HEK293 (cell line): Measurements from ENCODE around the gene TBX10.

Experiments used
- CTCF ChIA-PET: fragments of 350-600 bp; formaldehyde crosslinking; extraction: SDS; loops from one replicate; lab custom pipeline; 2021; ENCODE audit warnings: antibody characterized with exemption; lab: Yijun Ruan, JAX
- POLR2A ChIA-PET: fragments of 300-600 bp; formaldehyde crosslinking; extraction: SDS; loops from one replicate; lab custom pipeline; 2020; ENCODE audit warnings: antibody characterized with exemption, inconsistent platforms; lab: Yijun Ruan, JAX
- H3K27ac ChIP-seq: fragments of 200-500 bp; sonication (Bioruptor generic); 2 replicates; pipeline ENCODE4 v1.5.1; 2014; ENCODE audit warnings: low read depth, low read length, control low read depth, inconsistent platforms; ENCODE audit errors: extremely low read depth
- H3K36me3 ChIP-seq, 2 experiments: fragments of 200-500 bp in 1 of 2; sonication (Bioruptor generic) in 1 of 2; 1 replicate in 1 of 2; 2 replicates in 1 of 2; pipeline ENCODE4 v1.5.1; 2014 to 2017; ENCODE audit warnings: inconsistent platforms in 2 of 2, low read length in 2 of 2; ENCODE audit not compliant: control insufficient read depth in 2 of 2, insufficient read depth in 1 of 2
- H3K4me1 ChIP-seq: fragments of 200-500 bp; sonication (Bioruptor generic); 2 replicates; pipeline ENCODE4 v1.5.1; 2014; ENCODE audit warnings: mild to moderate bottlenecking, low read length, inconsistent platforms; ENCODE audit not compliant: control insufficient read depth, insufficient read depth
- H3K4me3 ChIP-seq: 2 replicates; pipeline ENCODE4 v1.5.1; 2011; ENCODE audit warnings: low read depth, mild to moderate bottlenecking, control low read depth, low read length, moderate library complexity
- H3K9me3 ChIP-seq: fragments of 200-500 bp; sonication (Bioruptor generic); 2 replicates; pipeline ENCODE4 v1.5.1; 2014; ENCODE audit warnings: low read depth, low read length, inconsistent platforms; ENCODE audit not compliant: control insufficient read depth, insufficient read depth
- EGR2 ChIP-seq: fragments of 450-650 bp; formaldehyde crosslinking; IDR thresholded peaks from 2 replicates; pipeline ENCODE4 v1.5.1; 2016; ENCODE audit warnings: low read depth, missing biosample characterization, missing genetic modification characterization
- FEZF1 ChIP-seq: fragments of 450-650 bp; formaldehyde crosslinking; IDR thresholded peaks from 2 replicates; pipeline ENCODE4 v1.5.1; 2016; ENCODE audit warnings: missing biosample characterization, missing genetic modification characterization
- GFI1B ChIP-seq: fragments of 450-650 bp; formaldehyde crosslinking; IDR thresholded peaks from 2 replicates; pipeline ENCODE4 v1.5.1; 2016; ENCODE audit warnings: missing biosample characterization, missing genetic modification characterization
- ZBTB8A ChIP-seq: fragments of 450-650 bp; formaldehyde crosslinking; IDR thresholded peaks from 2 replicates; pipeline ENCODE4 v1.5.1; 2016; ENCODE audit warnings: missing biosample characterization, missing genetic modification characterization
- ZEB2 ChIP-seq: fragments of 450-650 bp; formaldehyde crosslinking; IDR thresholded peaks from 2 replicates; pipeline ENCODE4 v1.5.1; 2016; ENCODE audit warnings: missing biosample characterization, missing genetic modification characterization
- ZFP41 ChIP-seq: fragments of 450-650 bp; formaldehyde crosslinking; IDR thresholded peaks from 2 replicates; pipeline ENCODE4 v1.5.1; 2016; ENCODE audit warnings: missing biosample characterization, missing genetic modification characterization, borderline replicate concordance
- ZFP69B ChIP-seq: fragments of 450-650 bp; formaldehyde crosslinking; IDR thresholded peaks from 2 replicates; pipeline ENCODE4 v1.5.1; 2016; ENCODE audit warnings: missing biosample characterization, missing genetic modification characterization
- ZNF16 ChIP-seq: fragments of 450-650 bp; formaldehyde crosslinking; IDR thresholded peaks from 2 replicates; pipeline ENCODE4 v1.5.1; 2016; ENCODE audit warnings: low read depth, missing biosample characterization, missing genetic modification characterization
- ZNF2 ChIP-seq: fragments of 450-650 bp; formaldehyde crosslinking; IDR thresholded peaks from 2 replicates; pipeline ENCODE4 v1.5.1; 2016; ENCODE audit warnings: missing biosample characterization, missing genetic modification characterization
- ZNF24 ChIP-seq: fragments of 450-650 bp; formaldehyde crosslinking; IDR thresholded peaks from 2 replicates; pipeline ENCODE4 v1.5.1; 2016; ENCODE audit warnings: missing biosample characterization, missing genetic modification characterization
- ZNF341 ChIP-seq: fragments of 450-650 bp; formaldehyde crosslinking; IDR thresholded peaks from 2 replicates; pipeline ENCODE4; 2016; ENCODE audit warnings: low read depth, missing biosample characterization, missing genetic modification characterization
- ZNF423 ChIP-seq: fragments of 450-650 bp; formaldehyde crosslinking; IDR thresholded peaks from 2 replicates; pipeline ENCODE4 v1.5.1; 2016; ENCODE audit warnings: missing biosample characterization, missing genetic modification characterization
- ZNF555 ChIP-seq: fragments of 450-650 bp; formaldehyde crosslinking; conservative IDR thresholded peaks from 2 replicates; pipeline ENCODE4 v1.5.1; 2017; ENCODE audit warnings: missing biosample characterization, mild to moderate bottlenecking, missing genetic modification characterization, inconsistent platforms
- ZNF639 ChIP-seq: fragments of 450-650 bp; formaldehyde crosslinking; IDR thresholded peaks from 2 replicates; pipeline ENCODE4 v1.5.1; 2016; ENCODE audit warnings: missing biosample characterization, missing genetic modification characterization
- ZNF776 ChIP-seq: fragments of 450-650 bp; formaldehyde crosslinking; IDR thresholded peaks from 2 replicates; pipeline ENCODE4 v1.5.0; 2017; ENCODE audit warnings: missing biosample characterization, missing genetic modification characterization, borderline replicate concordance
- ZNF792 ChIP-seq: fragments of 450-650 bp; formaldehyde crosslinking; IDR thresholded peaks from 2 replicates; pipeline ENCODE4 v1.5.1; 2016; ENCODE audit warnings: missing biosample characterization, missing genetic modification characterization
- TF ChIP-seq, protein P1 (sequence below): fragments of 450-650 bp; formaldehyde crosslinking; IDR thresholded peaks from 2 replicates; pipeline ENCODE4 v1.5.1; 2016; ENCODE audit warnings: missing biosample characterization, missing genetic modification characterization, borderline replicate concordance
- TF ChIP-seq, protein P2 (sequence below): fragments of 450-650 bp; formaldehyde crosslinking; IDR thresholded peaks from 2 replicates; pipeline ENCODE4 v1.5.1; 2016; ENCODE audit warnings: missing biosample characterization, missing genetic modification characterization
- TF ChIP-seq, protein P3 (sequence below): fragments of 450-650 bp; formaldehyde crosslinking; IDR thresholded peaks from 2 replicates; pipeline ENCODE4 v1.5.1; 2016; ENCODE audit warnings: missing biosample characterization, missing genetic modification characterization

Gene TBX10

DNA sequence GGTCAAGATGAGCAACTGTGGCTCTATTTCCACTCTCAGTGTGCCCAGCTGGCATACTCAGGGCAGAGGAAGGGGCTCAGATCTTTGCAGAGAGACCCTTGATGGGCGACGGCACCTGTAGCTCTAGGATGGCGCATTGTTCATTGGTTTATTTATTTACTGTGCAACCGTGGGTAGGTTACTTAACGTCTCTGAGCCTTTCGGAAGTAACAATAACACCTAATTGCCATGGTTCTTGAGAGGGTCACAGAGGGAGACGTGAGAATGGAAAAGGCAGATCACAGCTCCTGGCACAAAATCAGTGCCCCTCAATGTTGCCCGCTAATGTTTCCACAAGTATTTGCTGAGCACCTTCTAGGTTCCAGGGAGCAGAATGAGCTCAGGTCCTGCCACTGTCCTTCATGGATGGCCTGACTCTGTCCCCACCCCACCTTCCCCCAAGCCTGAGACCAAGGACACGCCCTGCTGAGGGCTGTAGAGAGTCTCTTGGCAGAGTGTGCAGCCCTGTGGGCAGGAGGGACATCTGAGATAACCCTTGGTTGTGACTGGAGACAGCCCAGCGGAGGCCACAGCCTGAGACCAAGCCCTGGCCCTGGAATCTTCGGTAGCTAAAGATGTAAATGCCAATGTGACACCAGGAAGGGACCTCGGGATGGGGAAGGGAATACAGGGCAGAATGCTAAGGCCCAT lies 35.6 kb upstream of the TBX10 start:
- CTCF ChIA-PET = no interaction called here
- Histone ChIP-seq H3K9me3 (no peaks in the 10 kb centered on the region), H3K4me3 (no peak overlapping the region), H3K27ac (no peak overlapping the region), H3K4me1 (no peaks in the 10 kb centered on the region), H3K36me3 (no peaks in the 10 kb centered on the region)
- POLR2A ChIA-PET = interaction anchor here (0.7 kb wide), 1 partner anchor 222 kb away, joined by 3 read pairs; the partner anchor contains the start of gene GPR152
- TF ChIP-seq ZNF792 (tag by site-specific recombination) (no peak), ZNF16 (tag by site-specific recombination) (no peak), ZNF2 (tag by site-specific recombination) (no peak), ZNF423 (no peak), ZNF639 (tag by site-specific recombination) (no peak), ZNF24 (tag by site-specific recombination) (no peak), FEZF1 (no peak), ZNF776 (tag by site-specific recombination) (no peak), EGR2 (tag by site-specific recombination) (no peak), ZFP69B (tag by site-specific recombination) (no peak), ZNF555 (tag by site-specific recombination) (no peak), ZBTB8A (no peak), ZNF341 (tag by site-specific recombination) (no peak), ZEB2 (tag by site-specific recombination) (no peak), GFI1B (tag by site-specific recombination) (no peak), ZFP41 (no peak)
- TF ChIP-seq, protein P1, sequence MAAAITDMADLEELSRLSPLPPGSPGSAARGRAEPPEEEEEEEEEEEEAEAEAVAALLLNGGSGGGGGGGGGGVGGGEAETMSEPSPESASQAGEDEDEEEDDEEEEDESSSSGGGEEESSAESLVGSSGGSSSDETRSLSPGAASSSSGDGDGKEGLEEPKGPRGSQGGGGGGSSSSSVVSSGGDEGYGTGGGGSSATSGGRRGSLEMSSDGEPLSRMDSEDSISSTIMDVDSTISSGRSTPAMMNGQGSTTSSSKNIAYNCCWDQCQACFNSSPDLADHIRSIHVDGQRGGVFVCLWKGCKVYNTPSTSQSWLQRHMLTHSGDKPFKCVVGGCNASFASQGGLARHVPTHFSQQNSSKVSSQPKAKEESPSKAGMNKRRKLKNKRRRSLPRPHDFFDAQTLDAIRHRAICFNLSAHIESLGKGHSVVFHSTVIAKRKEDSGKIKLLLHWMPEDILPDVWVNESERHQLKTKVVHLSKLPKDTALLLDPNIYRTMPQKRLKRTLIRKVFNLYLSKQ (tag by site-specific recombination) = no peak
- TF ChIP-seq, protein P2, sequence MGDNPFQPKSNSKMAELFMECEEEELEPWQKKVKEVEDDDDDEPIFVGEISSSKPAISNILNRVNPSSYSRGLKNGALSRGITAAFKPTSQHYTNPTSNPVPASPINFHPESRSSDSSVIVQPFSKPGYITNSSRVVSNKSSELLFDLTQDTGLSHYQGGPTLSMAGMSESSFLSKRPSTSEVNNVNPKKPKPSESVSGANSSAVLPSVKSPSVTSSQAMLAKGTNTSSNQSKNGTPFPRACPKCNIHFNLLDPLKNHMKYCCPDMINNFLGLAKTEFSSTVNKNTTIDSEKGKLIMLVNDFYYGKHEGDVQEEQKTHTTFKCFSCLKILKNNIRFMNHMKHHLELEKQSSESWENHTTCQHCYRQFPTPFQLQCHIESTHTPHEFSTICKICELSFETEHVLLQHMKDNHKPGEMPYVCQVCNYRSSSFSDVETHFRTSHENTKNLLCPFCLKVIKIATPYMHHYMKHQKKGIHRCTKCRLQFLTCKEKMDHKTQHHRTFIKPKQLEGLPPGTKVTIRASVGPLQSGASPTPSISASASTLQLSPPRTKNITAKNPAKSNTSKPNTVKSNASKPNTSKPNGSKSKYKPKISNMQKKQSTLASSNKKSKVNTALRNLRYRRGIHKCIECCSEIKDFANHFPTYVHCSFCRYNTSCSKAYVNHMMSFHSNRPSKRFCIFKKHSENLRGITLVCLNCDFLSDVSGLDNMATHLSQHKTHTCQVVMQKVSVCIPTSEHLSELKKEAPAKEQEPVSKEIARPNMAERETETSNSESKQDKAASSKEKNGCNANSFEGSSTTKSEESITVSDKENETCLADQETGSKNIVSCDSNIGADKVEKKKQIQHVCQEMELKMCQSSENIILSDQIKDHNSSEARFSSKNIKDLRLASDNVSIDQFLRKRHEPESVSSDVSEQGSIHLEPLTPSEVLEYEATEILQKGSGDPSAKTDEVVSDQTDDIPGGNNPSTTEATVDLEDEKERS (tag by site-specific recombination) = no peak
- TF ChIP-seq, protein P3, sequence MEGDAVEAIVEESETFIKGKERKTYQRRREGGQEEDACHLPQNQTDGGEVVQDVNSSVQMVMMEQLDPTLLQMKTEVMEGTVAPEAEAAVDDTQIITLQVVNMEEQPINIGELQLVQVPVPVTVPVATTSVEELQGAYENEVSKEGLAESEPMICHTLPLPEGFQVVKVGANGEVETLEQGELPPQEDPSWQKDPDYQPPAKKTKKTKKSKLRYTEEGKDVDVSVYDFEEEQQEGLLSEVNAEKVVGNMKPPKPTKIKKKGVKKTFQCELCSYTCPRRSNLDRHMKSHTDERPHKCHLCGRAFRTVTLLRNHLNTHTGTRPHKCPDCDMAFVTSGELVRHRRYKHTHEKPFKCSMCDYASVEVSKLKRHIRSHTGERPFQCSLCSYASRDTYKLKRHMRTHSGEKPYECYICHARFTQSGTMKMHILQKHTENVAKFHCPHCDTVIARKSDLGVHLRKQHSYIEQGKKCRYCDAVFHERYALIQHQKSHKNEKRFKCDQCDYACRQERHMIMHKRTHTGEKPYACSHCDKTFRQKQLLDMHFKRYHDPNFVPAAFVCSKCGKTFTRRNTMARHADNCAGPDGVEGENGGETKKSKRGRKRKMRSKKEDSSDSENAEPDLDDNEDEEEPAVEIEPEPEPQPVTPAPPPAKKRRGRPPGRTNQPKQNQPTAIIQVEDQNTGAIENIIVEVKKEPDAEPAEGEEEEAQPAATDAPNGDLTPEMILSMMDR (tag by site-specific recombination) = no peak
